Activated gamma-delta T cell (primary cell): ENCODE measurements around the gene LAMB3.

Experiments used
- DNase-seq: peaks from one replicate; lab custom pipeline; 2025; lab: John Stamatoyannopoulos, UW

LAMB3 gene

DNA sequence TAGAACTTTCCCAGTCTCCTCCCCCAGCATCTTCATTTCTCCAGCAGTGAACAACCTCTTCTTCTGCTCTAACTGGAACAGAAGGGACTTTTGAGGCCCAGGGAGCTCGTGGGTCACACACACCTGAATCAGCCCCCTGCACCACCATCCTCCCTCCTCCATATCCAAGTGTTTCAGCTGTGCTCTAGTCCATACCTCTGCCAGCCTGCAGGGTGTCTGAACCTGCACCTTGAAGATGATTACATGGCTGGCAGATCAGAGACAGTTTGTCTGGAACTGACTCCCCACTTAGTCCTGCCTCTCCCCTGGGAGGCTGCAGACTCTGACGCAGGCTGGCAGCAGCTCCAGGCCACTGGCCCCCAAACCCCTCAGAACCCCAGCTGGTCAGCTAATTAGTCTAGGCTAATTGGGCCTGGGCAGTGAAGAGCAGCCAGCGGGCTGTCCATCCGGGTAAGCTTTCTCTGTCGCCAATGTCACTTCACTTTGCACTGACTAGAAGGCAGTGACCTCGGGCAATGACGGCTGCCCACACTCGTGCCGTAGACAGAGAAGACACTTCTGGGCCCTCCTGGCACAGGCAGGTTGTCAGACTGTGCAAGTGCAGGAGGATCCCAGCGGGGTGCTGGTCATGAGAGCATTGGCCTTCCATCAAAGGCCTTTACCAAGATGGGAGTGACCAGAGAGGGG lies 56.5 kb downstream of the LAMB3 start:
- no peak for DNase-seq

DNA sequence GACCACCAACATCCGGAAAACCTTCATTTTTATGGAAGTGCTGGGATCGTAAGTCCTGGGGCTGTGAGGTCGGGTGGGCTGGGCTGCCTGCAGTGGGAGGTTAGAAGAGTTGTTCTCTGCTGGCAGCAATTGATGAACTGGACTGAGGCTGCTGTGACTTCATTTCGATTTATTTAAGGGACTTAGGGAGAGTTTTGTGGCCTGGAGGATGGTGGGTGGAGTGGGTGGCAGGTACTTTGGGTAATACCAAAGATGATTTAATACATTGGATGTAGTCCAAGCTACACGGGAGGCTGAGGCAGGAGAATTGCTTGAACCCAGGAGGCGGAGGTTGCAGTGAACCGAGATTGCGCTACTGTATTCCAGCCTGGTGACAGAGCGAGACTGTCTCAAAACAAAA lies 57.2 kb downstream of the LAMB3 start:
- DNase-seq: no peak

DNA sequence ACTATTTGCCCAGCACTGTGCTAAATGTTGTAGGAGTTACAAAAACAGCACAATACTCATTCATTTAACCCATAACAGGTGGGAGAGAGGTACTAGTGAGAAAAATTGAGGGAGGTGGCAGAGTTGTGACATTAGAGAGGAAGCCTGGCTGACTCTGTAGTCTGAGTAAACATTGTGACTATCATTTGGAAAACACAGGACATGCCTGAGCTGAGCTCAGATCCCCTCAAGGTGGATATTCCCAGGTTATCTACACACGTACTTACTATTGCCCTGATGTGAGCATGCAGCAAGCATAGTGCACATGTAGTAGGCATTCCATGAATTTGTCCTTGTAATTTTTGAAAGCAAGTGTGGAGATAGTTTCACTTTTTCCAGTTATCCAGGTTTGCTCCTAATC lies 57.8 kb downstream of the LAMB3 start:
- DNase-seq: no peak

DNA sequence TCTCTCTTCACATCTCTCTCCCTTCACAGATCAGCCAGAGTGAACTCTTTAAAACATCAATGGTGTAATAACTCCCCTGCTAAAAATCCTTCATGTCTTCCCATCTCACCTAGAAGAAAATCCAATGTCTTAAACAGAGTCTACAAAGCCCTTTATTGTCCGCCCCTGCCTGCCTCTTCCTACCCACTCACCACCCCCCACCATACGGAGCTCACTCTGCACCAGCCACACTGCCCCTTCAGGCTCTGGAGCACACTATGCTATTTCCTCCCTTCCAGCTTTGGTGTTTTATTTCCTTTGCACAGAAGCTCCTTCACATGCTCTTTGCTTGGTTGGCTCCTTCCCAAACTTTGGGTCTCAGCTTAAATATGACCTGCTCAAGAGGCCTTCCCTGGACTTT lies 58.5 kb downstream of the LAMB3 start:
- DNase-seq: no peak

DNA sequence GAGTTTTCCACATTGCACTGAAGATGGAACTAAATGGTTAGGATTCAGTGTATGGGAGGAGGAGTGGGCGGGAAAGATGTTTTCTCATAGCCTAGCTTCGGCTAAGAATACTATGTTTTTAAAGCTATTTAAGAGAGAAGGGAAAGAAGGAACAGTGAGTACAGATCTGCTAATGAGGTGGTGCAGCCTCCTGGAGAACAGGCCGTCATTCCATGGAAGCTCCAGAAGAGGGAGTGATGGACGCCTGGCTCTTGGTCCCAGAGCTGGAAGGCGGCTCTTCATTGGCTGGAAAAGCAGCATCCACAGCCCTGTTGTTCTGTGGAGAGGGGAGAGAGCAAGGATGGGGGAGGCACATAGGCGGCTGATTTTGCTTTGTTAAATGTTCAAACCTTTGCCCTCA lies 61.8 kb downstream of the LAMB3 start:
- no peak for DNase-seq

DNA sequence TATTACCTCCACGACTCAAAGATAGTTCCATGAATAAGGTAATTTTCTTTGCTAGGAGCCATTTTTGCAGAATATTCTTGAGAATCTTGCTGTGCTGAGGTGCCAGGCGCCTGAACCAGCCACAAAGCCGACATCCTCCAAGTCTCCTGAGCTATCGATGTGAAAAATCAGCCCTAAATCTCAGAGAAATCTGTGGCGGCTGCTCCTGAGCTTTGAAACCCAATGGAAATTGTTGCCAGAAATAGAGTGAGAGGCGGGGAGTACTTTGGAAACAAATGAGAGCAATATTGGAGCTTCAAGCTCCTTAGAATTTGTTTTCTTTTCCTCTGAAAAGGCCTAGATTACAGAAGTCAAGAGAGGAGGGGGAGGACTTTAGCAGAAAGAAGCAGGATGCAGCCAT lies 62.4 kb downstream of the LAMB3 start:
- no peak for DNase-seq

DNA sequence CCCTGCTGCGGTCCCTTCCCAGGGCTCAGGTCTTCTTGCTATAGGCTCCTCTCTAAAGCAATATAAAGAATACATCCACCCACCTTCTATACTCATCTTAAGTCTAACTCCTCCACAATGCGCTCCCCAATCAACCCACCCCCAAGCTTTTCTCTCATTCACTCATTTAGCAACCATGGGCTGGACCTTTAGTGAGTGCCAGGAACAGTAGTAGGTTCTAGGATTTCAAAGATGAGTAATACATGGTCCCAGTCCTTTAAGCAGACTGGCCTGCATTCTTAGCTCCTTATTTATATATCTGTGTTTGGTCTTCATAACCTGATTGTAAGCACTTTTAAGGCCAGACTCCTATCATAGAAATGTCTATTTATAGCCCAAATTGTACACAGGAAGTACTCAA lies 62.8 kb downstream of the LAMB3 start:
- no peak for DNase-seq

DNA sequence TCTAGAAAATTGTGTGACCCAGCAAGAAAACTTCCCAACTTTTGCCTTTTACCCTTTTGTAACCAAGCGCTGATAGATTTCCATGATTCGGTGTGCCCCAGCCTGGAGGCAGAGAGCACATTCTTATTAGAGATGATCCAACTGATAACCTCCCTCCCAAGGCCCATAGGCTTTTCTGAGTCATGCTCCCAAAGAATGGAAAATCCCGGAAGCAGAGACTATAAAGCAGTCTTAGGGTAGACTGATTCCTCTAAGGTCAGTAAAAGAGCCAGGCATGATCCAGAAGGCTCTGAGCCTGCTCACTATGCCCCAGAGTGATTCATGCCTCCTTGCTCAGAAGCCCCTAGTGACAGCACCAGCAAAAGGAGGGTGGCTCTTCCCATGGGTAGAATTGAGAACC lies 64.4 kb downstream of the LAMB3 start:
- no peak for DNase-seq

DNA sequence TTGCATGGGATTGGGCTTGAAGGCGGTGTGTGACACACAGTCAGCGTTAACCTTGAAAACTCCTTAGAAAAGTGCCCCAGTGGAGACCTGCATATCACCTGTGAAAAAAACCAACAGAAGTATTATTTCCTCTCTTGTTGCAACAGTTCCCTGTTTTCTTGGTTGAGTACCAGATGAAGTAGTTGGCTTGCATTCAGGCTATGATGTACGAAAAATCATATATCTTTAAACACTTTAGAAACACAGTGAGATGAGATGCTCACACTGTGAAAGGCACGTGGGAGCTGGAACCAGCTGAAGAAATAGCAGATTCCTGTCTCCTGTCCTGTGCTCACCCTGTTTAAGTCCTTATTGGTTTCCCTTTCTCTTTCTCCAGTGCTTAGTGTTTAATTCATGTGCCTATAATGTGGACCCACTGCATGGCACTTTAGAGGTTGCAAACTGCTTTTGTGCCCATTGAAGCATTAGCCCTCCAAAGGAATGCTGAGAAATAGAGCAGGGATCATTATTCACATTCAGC lies 65.9 kb downstream of the LAMB3 start:
- DNase-seq: no peak

DNA sequence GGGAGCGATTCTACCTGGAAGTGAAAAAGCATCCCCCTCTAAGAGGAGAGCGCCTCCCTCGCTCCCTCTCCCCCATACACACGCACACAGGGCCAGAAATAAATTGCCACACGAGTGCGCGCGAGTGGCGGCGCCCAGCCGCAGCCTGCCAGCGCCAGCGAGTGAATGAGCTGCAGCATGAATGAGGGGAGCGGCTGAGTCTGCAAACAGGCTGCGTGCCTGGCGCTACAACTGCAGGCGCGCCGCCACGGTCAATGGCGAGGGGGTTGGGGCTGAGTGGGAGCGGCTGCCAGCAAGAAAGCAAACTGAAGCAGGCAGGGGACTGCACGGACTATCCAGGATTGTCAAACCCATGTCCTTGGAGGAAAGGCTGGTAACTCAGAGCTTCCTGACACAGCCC lies 66.6 kb downstream of the LAMB3 start:
- no peak for DNase-seq

DNA sequence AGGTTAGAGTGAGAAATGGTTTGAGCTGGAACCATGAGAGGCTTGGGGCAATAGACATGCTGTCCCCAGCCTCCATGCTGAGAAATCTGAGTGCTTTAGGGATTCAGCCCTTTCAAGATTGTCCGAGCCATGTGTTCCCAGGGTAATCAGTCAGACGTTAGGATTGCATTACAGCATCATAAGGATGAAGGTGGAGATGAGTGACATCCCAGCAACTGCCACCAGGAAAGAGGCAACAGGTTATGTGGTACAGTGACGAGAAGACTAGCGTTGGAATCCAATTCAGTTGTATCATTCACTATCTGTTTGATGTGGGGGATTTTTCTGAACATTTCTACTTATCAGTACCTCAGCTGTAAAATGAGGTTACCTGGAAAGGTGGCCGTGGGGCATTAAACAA lies 67.0 kb downstream of the LAMB3 start:
- no peak for DNase-seq

DNA sequence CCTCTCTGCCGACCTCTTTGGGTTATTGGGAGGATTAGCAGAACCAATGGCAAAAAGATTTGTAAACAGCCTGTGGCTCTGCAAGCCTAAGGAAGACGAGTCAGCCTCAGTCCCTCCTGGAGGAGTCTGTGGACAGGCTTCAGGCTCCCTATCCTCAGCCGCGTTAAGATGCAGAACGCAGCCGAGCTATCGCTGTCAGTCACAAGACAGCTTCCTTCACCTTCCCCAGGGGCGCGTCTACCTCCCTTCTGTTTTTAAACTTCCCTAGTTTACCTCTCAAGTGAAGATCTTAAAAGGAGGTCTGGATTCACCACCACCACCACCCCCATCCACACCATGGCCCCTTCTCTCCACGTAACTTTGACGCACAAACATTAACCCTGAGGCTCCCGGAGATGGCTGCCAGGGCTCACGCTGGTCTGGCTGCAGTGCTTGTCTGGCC lies 68.0 kb downstream of the LAMB3 start:
- no peak for DNase-seq

DNA sequence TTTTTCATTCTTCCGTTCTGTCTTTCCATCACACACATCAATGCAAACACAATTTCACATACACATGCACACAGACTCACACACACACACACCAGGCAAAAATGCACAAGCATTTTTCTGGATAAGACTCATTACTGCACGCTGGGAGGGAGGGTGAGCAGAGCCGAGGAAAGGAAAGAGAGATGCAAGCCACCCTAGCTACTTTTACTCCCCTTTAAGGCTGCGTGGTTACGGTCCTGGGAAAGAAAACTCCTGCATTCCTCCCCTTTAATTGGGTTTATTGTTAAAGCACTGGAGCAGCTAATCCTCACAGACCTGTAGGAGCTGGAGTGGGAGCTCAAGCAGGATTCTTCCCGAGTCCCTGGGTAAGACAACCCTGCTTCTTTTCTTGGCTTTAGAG lies 68.8 kb downstream of the LAMB3 start, which contains the start of gene CAMK1G:
Gene CAMK1G, plus strand, starts transcription at position 307 of the 400 bp plus-strand sequence. CDS start 11,270 bp downstream, outside the sequence.
- no peak for DNase-seq

DNA sequence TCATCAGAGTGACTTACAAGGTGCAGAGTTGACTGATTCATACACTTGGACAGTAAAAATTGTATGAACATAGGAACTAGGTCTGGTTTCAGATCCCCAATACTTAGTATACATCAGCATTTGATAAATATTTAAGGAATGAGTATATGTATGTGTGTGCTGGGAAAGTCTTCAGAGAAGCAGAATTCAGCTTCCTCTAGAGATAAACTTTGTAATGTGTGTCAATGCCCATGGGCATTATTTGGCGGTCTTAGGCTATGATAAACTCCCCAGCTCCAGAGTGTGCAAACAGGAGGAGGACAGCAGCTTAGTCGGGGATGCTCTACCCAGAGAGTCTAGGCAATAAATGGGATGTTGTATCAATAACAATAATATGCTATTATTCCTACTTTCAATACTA lies 71.6 kb downstream of the LAMB3 start:
- no peak for DNase-seq

DNA sequence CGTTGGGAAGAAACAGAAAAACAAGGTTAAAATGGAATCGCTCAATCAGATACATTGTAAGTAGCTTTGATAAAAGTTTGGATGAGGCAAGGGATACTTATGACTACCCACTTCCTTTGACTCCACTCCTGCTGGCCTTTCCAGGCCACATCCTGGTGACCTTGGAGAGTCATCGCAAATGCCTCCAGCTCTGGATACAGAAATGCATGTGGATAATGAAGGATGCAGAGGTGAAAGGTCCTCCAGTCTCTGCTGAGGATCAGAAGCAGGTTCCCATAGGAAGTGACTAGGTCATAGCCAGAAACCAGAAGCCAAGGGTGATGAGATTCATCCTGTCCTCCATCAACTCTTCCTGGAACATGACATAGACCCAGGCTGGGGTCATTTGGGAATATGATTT lies 74.9 kb downstream of the LAMB3 start:
- no peak for DNase-seq

DNA sequence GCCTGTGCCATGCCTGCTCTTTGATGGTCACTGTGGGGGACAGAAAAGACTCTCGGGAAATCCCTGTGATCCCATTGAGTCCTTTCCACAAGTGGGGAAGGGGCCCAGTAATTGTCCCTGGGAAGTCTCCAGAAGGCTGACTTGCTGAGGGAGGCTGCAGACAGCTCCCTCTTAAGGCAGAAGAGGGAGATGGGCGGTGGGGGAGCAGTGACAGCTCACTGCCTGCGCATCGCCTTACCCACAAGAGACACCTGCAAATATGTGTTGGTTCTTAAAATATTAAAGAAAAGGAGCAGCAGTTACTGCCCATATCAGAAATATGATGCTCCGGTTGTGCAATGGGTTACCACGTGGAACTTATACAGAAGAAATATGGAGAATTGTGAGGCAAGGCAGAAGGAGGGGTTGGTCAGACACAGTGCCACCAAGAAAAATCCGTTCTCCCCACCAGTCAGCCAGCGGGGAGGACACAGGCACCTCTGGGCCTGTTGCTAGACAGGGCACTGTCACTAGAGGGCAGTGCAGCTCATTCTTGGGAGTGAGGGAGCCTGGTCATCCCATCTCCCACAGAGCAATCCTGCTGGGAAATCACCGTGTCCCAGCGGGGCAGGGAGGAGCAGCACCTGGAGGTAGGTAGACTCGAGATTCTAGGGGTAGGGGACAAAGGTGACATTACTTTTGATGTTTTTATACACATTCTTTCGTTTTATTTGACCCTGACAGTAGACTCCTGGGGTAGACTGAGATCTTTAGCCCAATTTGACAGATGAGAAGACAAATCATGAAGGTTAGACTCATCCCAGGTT lies 75.6 kb downstream of the LAMB3 start:
- DNase-seq: no peak

DNA sequence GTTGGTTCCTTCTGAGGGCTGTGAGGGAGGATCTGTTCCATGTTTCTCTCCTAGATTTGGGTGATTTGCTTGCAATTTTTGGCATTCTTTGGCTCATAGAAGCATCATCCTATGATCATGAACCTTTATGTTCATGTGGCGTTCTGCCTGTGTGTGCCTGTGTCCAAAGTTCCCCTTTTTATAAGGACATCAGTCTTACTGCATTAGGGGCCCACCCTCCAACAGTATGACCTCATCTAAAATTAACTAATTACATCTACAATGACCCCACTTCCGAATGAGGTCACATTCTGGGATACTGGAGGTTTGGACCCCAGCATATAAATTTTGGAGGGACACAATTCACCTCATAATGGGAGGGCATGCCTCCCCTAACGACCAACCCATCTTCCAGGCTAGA lies 81.5 kb downstream of the LAMB3 start:
- no peak for DNase-seq

DNA sequence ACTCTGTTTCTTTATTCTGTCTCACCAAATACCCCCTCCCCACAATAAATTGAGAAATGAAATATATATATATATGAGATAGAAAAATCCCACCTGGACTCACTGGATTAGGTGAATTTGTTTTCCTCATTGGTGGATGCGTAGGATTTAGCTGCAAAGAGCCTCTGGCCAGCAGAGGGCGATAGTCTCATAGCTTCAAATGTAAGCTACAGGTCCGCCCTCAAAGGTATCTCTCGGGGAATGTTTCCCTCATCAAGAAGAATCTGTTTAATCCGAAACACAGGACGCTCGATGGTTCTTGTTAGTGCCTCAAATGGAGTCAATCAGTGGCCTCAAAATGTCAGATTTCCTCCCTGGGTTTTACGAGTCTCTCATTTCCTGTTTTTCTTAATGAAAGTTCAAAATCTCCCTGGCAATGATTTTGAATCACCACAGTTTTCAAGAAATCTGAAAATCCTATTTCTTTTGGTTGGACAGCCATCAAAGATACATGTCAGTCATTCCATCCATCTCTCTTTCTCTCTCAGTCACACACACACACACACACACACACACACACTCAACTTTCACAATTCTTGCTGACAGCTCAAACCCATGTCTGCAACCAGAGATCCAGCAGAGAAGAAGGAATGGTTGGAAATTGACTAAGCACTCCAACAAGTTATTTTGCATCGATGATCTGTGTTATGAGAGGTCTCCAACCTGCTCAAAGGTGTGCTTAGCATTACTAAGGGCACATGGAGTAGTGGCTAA lies 82.6 kb downstream of the LAMB3 start:
- no peak for DNase-seq

DNA sequence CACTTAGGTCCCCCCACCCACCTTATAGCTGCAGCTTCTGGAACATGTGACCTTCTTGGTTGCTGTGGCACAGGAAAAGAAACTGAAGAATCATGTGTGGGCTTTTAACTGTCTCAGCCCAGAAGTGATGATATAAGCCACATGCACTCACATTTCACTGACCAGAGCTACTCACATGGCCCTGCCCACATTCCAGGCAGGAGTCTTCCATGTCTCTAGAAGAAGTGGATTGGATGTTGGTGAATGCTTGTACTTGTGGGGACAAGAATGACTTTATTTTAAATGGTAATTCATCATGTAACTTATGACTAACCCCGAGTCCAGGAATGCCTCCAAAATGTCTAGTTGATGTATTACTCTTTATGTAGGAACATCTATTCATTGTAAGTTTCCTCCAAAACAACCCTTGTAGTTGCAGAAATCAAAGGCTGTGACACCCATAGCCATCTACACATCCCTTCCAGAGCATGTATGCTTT lies 84.5 kb downstream of the LAMB3 start:
- DNase-seq: no peak

DNA sequence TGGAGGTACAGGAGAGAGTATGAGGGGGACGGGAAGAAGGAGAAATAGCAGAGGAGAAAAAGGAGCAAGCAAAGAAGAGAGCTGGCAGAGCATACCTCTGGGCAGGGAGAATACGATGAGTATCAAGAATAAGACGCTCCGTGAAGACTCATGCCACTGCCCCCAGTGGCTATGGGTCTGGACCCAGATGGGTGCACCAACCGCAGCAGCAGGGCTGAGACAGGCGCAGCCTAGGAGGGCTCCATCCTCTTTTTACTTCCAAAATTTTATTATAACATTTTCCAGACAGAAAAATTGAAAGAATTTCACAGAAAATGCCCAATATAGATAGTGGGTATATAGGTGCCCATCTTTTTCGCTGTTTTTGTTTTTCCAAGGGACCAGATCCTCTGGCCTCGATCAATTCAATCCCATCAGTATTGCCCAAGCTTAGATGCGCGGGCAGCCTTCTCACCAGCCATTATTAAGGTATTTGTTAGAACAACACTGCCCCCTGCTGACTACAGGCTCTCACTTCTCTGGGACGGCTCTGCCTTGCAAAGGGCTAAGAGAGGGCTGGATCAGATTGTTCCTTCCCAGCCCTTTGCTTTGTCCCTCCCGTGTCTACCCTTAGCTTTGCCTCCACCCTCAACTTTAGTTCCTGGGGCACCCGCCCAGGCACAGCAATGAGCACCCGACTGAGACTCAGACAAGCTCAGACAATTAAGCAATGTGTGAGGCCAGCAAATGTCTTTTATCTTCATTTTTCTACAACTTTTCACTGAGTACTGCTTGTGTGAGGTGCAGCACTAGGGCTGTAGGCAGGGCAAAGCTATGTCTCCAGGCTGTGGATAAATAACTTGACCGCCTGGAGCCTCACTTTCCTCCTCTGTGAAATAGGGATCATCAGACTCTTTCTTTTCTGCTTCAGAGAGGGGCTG lies 86.2 kb downstream of the LAMB3 start:
- no peak for DNase-seq
